Measurements from ENCODE around the gene BID.
A peak's percentile ranks its signal among the peaks of the same experiment; 100 is the strongest.

The BID gene

GRCh38 chr22:17733466-17733865 lies 40.8 kb downstream of the BID start:
- TF ChIP-seq, protein P1, sequence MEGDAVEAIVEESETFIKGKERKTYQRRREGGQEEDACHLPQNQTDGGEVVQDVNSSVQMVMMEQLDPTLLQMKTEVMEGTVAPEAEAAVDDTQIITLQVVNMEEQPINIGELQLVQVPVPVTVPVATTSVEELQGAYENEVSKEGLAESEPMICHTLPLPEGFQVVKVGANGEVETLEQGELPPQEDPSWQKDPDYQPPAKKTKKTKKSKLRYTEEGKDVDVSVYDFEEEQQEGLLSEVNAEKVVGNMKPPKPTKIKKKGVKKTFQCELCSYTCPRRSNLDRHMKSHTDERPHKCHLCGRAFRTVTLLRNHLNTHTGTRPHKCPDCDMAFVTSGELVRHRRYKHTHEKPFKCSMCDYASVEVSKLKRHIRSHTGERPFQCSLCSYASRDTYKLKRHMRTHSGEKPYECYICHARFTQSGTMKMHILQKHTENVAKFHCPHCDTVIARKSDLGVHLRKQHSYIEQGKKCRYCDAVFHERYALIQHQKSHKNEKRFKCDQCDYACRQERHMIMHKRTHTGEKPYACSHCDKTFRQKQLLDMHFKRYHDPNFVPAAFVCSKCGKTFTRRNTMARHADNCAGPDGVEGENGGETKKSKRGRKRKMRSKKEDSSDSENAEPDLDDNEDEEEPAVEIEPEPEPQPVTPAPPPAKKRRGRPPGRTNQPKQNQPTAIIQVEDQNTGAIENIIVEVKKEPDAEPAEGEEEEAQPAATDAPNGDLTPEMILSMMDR (IDR thresholded peaks at IDR 0.05; ENCODE audit: low read depth, low read length), result no peak
- no peak overlapping the region for H3K4me3 ChIP-seq (replicated peaks in 1 of 2; ENCODE audit: low read depth in 2 of 2, low read length in 2 of 2)
- peak in 1 of 2 donors; percentile 35 for DNase-seq (ENCODE audit: low read depth in 2 of 2)

- no peak for DNase-seq (ENCODE audit: low read depth in 2 of 2)
- TF ChIP-seq, protein P1 (IDR thresholded peaks at IDR 0.05; ENCODE audit: low read depth, low read length), result no peak
- H3K4me3 ChIP-seq (replicated peaks in 1 of 2; ENCODE audit: low read depth in 2 of 2, low read length in 2 of 2), result no peak overlapping the region
Measured at GRCh38 chr22:17732251-17732854, 41.9 kb downstream of the BID start.

GRCh38 chr22:17729561-17729960 lies 44.7 kb downstream of the BID start:
- no peak overlapping the region for H3K4me3 ChIP-seq (replicated peaks in 1 of 2; ENCODE audit: low read depth in 2 of 2, low read length in 2 of 2)
- no peak for DNase-seq (ENCODE audit: low read depth in 2 of 2)
- TF ChIP-seq, protein P1 (IDR thresholded peaks at IDR 0.05; ENCODE audit: low read depth, low read length), result no peak

- no peak for DNase-seq (ENCODE audit: low read depth in 2 of 2)
- H3K4me3 ChIP-seq (replicated peaks in 1 of 2; ENCODE audit: low read depth in 2 of 2, low read length in 2 of 2), result no peak overlapping the region
- TF ChIP-seq, protein P1 (IDR thresholded peaks at IDR 0.05; ENCODE audit: low read depth, low read length), result no peak
Measured at GRCh38 chr22:17728786-17729185, 45.5 kb downstream of the BID start.

GRCh38 chr22:17726928-17727897 lies 47.1 kb downstream of the BID start:
- no peak for DNase-seq (ENCODE audit: low read depth in 2 of 2)
- no peak overlapping the region for H3K4me3 ChIP-seq (replicated peaks in 1 of 2; ENCODE audit: low read depth in 2 of 2, low read length in 2 of 2)
- TF ChIP-seq, protein P1 (IDR thresholded peaks at IDR 0.05; ENCODE audit: low read depth, low read length), result no peak

- peak in 1 of 2 donors; percentile 50 for DNase-seq (ENCODE audit: low read depth in 2 of 2)
- TF ChIP-seq, protein P1 (IDR thresholded peaks at IDR 0.05; ENCODE audit: low read depth, low read length), result no peak
- H3K4me3 ChIP-seq (replicated peaks in 1 of 2; ENCODE audit: low read depth in 2 of 2, low read length in 2 of 2), result no peak overlapping the region
Measured at GRCh38 chr22:17726006-17726927, 48.0 kb downstream of the BID start.
